NCI-H146 treated with DMSO at 0.1 percent for 48 hours (cell line): ENCODE results near the gene SLC9A3.
"Not testable (repeated sequence)": the region's sequence is repeated elsewhere in the genome, so short reads cannot be mapped to it uniquely, and the experiment has no call there.

Source experiments
- DNase-seq: peaks from one replicate; lab custom pipeline; 2025; ENCODE audit not compliant: unreplicated experiment; lab: John Stamatoyannopoulos, UW

Gene SLC9A3

GRCh38 chr5:524234-524972 is at the start of gene SLC9A3:
Gene SLC9A3 (minus strand): TSS chr5:524449.
- no peak for DNase-seq

- no peak for DNase-seq
Observed at GRCh38 chr5:573976-574375, 49.7 kb upstream of the SLC9A3 start.

GRCh38 chr5:573206-573605 is 49.0 kb upstream of the SLC9A3 start:
- DNase-seq, result no peak

GRCh38 chr5:572398-573019 is 48.3 kb upstream of the SLC9A3 start:
- peak; percentile 62 for DNase-seq

- DNase-seq, result no peak
Observed at GRCh38 chr5:571791-572190, 47.5 kb upstream of the SLC9A3 start.

- DNase-seq, result no peak
Observed at GRCh38 chr5:570886-571285, 46.6 kb upstream of the SLC9A3 start.

GRCh38 chr5:570446-570845 is 46.2 kb upstream of the SLC9A3 start:
- DNase-seq, result no peak

- DNase-seq, result no peak
Observed at GRCh38 chr5:569868-570361, 45.7 kb upstream of the SLC9A3 start.

- DNase-seq, result no peak
Observed at GRCh38 chr5:569358-569867, 45.2 kb upstream of the SLC9A3 start.

- no peak for DNase-seq
Observed at GRCh38 chr5:568809-569208, 44.6 kb upstream of the SLC9A3 start.

GRCh38 chr5:568061-568781 is 44.0 kb upstream of the SLC9A3 start:
- DNase-seq, result no peak

- no peak for DNase-seq
Observed at GRCh38 chr5:567664-568060, 43.4 kb upstream of the SLC9A3 start.

GRCh38 chr5:566636-567309 is 42.5 kb upstream of the SLC9A3 start:
- no peak for DNase-seq

- no peak for DNase-seq
Observed at GRCh38 chr5:565782-566440, 41.7 kb upstream of the SLC9A3 start.

GRCh38 chr5:561408-561807 is 37.2 kb upstream of the SLC9A3 start:
- DNase-seq, result no peak

GRCh38 chr5:560792-561166 is 36.5 kb upstream of the SLC9A3 start:
- no peak for DNase-seq

- DNase-seq, result no peak
Observed at GRCh38 chr5:558871-559503, 34.7 kb upstream of the SLC9A3 start.

- DNase-seq, result no peak
Observed at GRCh38 chr5:558326-558725, 34.1 kb upstream of the SLC9A3 start.

GRCh38 chr5:557917-558316 is 33.7 kb upstream of the SLC9A3 start:
- DNase-seq, result not testable (repeated sequence)

- no peak for DNase-seq
Observed at GRCh38 chr5:556909-557441, 32.7 kb upstream of the SLC9A3 start.
